Upper lobe of left lung (tissue), 4 donors: ENCODE measurements around the gene PRICKLE3.

Experiments
- EP300 ChIP-seq, 4 donors: sonication (generic); formaldehyde crosslinking; IDR thresholded peaks; one replicate each; pipeline ENCODE4 v1.5.1; 2017; ENCODE audit warnings: antibody characterized with exemption in 4 of 4, control low read depth in 2 of 4
- TF ChIP-seq, protein P1 (sequence below), 6 experiments: fragments of 450-650 bp in 4 of 6; fragments of 200-600 bp in 2 of 6; sonication (generic) in 2 of 6; IDR thresholded peaks; one replicate each; pipeline ENCODE4 v1.5.1; 2016 to 2019; ENCODE audit warnings: antibody characterized with exemption in 6 of 6

DNA sequence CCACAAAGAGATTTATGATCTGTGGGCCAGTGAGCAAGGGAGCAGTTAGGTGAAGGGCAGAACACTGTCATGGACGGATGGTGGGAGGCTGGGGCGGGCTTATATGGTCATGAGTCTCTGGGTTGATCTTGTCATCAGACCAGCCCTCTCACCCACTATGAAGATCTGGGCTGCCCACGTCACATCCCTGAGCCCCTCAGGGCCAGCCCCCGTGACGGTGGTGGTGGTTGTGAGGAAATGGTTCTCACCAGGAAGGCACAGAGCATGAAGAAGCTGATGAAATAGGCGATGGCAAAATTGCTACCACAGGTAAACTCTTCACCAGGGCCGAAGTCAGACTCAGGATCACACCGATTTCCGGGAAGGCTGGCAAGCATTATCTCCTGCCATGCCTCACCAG is 24.9 kb upstream of the PRICKLE3 start:
- TF ChIP-seq, protein P1, sequence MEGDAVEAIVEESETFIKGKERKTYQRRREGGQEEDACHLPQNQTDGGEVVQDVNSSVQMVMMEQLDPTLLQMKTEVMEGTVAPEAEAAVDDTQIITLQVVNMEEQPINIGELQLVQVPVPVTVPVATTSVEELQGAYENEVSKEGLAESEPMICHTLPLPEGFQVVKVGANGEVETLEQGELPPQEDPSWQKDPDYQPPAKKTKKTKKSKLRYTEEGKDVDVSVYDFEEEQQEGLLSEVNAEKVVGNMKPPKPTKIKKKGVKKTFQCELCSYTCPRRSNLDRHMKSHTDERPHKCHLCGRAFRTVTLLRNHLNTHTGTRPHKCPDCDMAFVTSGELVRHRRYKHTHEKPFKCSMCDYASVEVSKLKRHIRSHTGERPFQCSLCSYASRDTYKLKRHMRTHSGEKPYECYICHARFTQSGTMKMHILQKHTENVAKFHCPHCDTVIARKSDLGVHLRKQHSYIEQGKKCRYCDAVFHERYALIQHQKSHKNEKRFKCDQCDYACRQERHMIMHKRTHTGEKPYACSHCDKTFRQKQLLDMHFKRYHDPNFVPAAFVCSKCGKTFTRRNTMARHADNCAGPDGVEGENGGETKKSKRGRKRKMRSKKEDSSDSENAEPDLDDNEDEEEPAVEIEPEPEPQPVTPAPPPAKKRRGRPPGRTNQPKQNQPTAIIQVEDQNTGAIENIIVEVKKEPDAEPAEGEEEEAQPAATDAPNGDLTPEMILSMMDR (IDR thresholded peaks at IDR 0.05): no peak
- no peak for TF ChIP-seq EP300 (IDR thresholded peaks at IDR 0.05)
